Lung (tissue), 12 donors: ENCODE data around the gene RCVRN. TPM values are rescaled to one million over a fixed set of nuclear protein-coding genes. Genes with fewer than 3 reads are reported as not detected.

Experiments
- ATAC-seq: fragments of 200-7000 bp; cut with Tn5 transposase; one replicate; pipeline ENCODE4 v1.9.1; 2020; ENCODE audit warnings: moderate number of reproducible peaks; ENCODE audit not compliant: insufficient read depth, low FRiP score
- DNase-seq, 3 donors: peaks; one replicate each; pipeline ENCODE4 v3.0.0-alpha.2; 2013 to 2017
- H3K27ac ChIP-seq, 2 donors: one replicate each; pipeline ENCODE4 v1.5.1; 2013; ENCODE audit warnings: mild to moderate bottlenecking in 2 of 2, moderate library complexity in 2 of 2, control low read depth in 1 of 2, inconsistent platforms in 1 of 2, low read depth in 1 of 2, low read length in 1 of 2
- H3K27me3 ChIP-seq, 3 donors: one replicate each; pipeline ENCODE4 v1.5.1; 2013; ENCODE audit warnings: low read length in 2 of 3; ENCODE audit not compliant: control insufficient read depth in 3 of 3, insufficient read depth in 3 of 3
- H3K36me3 ChIP-seq, 4 donors: one replicate each; pipeline ENCODE4 v1.5.1; 2013; ENCODE audit warnings: low read length in 4 of 4, mild to moderate bottlenecking in 1 of 4, moderate library complexity in 1 of 4; ENCODE audit not compliant: control insufficient read depth in 4 of 4, insufficient read depth in 4 of 4
- H3K4me1 ChIP-seq, 5 donors: one replicate each; pipeline ENCODE4 v1.5.1; 2013; ENCODE audit warnings: low read length in 5 of 5, mild to moderate bottlenecking in 2 of 5, moderate library complexity in 1 of 5; ENCODE audit not compliant: control insufficient read depth in 5 of 5, insufficient read depth in 5 of 5
- H3K4me3 ChIP-seq: one replicate; pipeline ENCODE4 v1.5.1; 2013; ENCODE audit warnings: mild to moderate bottlenecking, control low read depth, moderate library complexity
- H3K9ac ChIP-seq, 2 donors: one replicate each; pipeline ENCODE4 v1.5.1; 2013; ENCODE audit warnings: low read length in 2 of 2, control low read depth in 1 of 2; ENCODE audit not compliant: insufficient read depth in 1 of 2
- H3K9me3 ChIP-seq, 4 donors: one replicate each; pipeline ENCODE4 v1.5.1; 2013; ENCODE audit warnings: low read length in 3 of 4, mild to moderate bottlenecking in 1 of 4, moderate library complexity in 1 of 4; ENCODE audit not compliant: control insufficient read depth in 4 of 4, insufficient read depth in 3 of 4
- CTCF ChIP-seq: IDR thresholded peaks from 2 replicates; pipeline ENCODE4 v1.5.1; 2012; ENCODE audit warnings: mild to moderate bottlenecking; ENCODE audit errors: control extremely low read depth, extremely low read depth
- WGBS, 2 donors: extraction: QIAGEN DNeasy Blood & Tissue Kit; methylation state at CpG; one replicate each; pipeline ENCODE4 v1.1.7; 2013; 5-methylcytosine and 5-hydroxymethylcytosine counted together
- polyA plus RNA-seq, 2 donors: library from polyadenylated mRNA; stranded (reverse); fragments of 200-250 nt; gene quantifications; one replicate each; pipeline ENCODE4 v1.2.1, GENCODE V29; 2013
- total RNA-seq, 2 donors: library from RNA; depleted of rRNA in 1 of 2; stranded (reverse); fragments of >200 nt in 1 of 2; gene quantifications; one replicate each; pipeline ENCODE4 v1.2.1, GENCODE V29; 2014 to 2021
- donor health status: control.
- donor health status: control.
- donor health status: Bipolar disorder and iron deficiency.
- donor health status: healthy.
- donor health status: DM: yes; HTN: yes; CAD: no.

The RCVRN gene
- total and polyA plus RNA-seq, 4 donors, result 0.09 to 0.31 (median 0.24) TPM; not detected in 1

GRCh38 chr17:9874722-9875121 is 30.3 kb downstream of the RCVRN start:
- no peak for TF ChIP-seq CTCF
- no peak overlapping the region for H3K9ac ChIP-seq
- H3K4me3 ChIP-seq, result no peak overlapping the region
- WGBS, 2 donors, result 73 to 88% methylated on average over 3 of the region's 3 CpGs
- ATAC-seq (no peak), DNase-seq (no peak)
- H3K27me3 ChIP-seq, result no peaks in the 10 kb centered on the region
- H3K9me3 ChIP-seq, result no peaks in the 10 kb centered on the region
- H3K4me1 ChIP-seq, result no peaks in the 10 kb centered on the region
- no peaks in the 10 kb centered on the region for H3K36me3 ChIP-seq
- no peak overlapping the region for H3K27ac ChIP-seq

- WGBS, 2 donors, result 80 to 85% methylated on average over 6 of the region's 6 CpGs
- ATAC-seq, result no peak
These were observed 32.2 kb downstream of the RCVRN start for GRCh38 chr17:9872852-9873251.

GRCh38 chr17:9868552-9868951 is 36.5 kb downstream of the RCVRN start:
- ATAC-seq (no peak), DNase-seq (no peak)
- no peak for TF ChIP-seq CTCF
- no peaks in the 10 kb centered on the region for H3K27me3 ChIP-seq
- no peak overlapping the region for H3K27ac ChIP-seq
- no peaks in the 10 kb centered on the region for H3K36me3 ChIP-seq
- WGBS, 2 donors, result 75 to 84% methylated on average over 3 of the region's 3 CpGs
- H3K4me3 ChIP-seq, result no peak overlapping the region
- no peak overlapping the region for H3K9ac ChIP-seq
- H3K4me1 ChIP-seq, result peaks cover 0 to 2% (median 0%) of the 10 kb centered on the region in 5 donors
- H3K9me3 ChIP-seq, result peaks cover 0 to 1% (median 0%) of the 10 kb centered on the region in 4 donors

More at GRCh38 chr17:9872852-9873251, 32.2 kb downstream of the RCVRN start:
- no peak overlapping the region for H3K27ac ChIP-seq
- no peak for TF ChIP-seq CTCF
- no peak overlapping the region for H3K4me3 ChIP-seq
- H3K4me1 ChIP-seq, result no peaks in the 10 kb centered on the region
- no peak overlapping the region for H3K9ac ChIP-seq
- H3K9me3 ChIP-seq, result no peaks in the 10 kb centered on the region
- no peaks in the 10 kb centered on the region for H3K36me3 ChIP-seq
- no peaks in the 10 kb centered on the region for H3K27me3 ChIP-seq
- no peak for DNase-seq

GRCh38 chr17:9865586-9865985 is 39.5 kb downstream of the RCVRN start:
- H3K27me3 ChIP-seq, result no peaks in the 10 kb centered on the region
- H3K4me3 ChIP-seq, result no peak overlapping the region
- no peak overlapping the region for H3K27ac ChIP-seq
- WGBS, 2 donors, result 19 to 31% methylated on average over 1 of the region's 1 CpG
- peaks cover 0 to 2% (median 0%) of the 10 kb centered on the region in 5 donors for H3K4me1 ChIP-seq
- H3K36me3 ChIP-seq, result no peaks in the 10 kb centered on the region
- no peak for TF ChIP-seq CTCF
- ATAC-seq, result no peak
- no peak overlapping the region for H3K9ac ChIP-seq
- no peak for DNase-seq
- H3K9me3 ChIP-seq, result peaks cover 0 to 5% (median 0%) of the 10 kb centered on the region in 4 donors
